ENCODE results near the gene HERC2.
"Not testable (repeated sequence)": the region's sequence is repeated elsewhere in the genome, so short reads cannot be mapped to it uniquely, and the experiment has no call there.

HERC2 gene

GRCh38 chr15:28322129-28322588 is at the start of gene HERC2:
HERC2 (minus strand) TSS chr15:28322179; CDS start chr15:28321433, 746 bp downstream.
- DNase-seq: not testable (repeated sequence)

DNA sequence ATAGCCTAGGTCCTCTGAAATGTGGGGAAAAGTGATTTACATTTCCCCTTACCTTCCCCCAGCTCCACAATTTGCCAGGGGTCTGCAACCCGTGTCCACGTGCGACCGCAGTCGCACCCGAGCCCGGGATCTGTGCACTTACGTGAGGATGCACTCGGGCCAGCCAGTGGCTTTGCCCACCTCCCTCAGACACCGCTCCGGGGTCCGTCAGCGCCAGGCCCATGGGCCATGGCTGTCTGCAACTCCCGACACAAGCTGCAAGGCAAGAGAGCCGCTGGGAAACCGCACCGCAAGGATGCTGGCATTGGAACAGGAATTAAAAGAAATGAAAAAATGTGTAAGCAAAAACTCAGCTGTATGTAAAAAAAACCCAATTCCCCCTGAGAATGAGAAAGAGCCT is 43.5 kb upstream of the HERC2 start:
- not testable (repeated sequence) for DNase-seq

DNA sequence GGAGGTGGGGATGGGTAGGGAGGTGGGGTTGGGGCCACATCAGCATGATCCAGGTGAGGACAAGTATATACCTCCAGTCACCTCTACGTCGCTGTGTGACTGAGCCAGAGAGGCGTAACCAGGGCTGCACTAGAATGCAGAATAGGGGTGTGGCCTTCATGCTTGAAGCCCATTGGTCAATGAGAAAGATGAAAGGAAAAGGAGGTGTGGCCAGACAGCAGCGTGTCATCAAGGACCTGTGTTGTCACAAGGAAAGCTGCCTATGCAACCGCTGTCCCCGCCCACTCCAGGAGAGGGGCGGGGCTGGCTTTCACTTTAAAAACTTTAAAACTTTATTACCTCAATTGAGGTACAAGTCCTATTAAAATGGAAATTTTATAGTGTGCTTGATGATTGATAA is 36.0 kb upstream of the HERC2 start, which contains the start of gene GOLGA6L24:
GOLGA6L24 (minus strand) TSS at position 101 of the 400 bp plus-strand sequence; CDS start at position 40, 61 bp downstream.
- DNase-seq: not testable (repeated sequence)

GRCh38 chr15:28321358-28322078 is 461 bp downstream of the HERC2 start:
- not testable (repeated sequence) for DNase-seq

DNA sequence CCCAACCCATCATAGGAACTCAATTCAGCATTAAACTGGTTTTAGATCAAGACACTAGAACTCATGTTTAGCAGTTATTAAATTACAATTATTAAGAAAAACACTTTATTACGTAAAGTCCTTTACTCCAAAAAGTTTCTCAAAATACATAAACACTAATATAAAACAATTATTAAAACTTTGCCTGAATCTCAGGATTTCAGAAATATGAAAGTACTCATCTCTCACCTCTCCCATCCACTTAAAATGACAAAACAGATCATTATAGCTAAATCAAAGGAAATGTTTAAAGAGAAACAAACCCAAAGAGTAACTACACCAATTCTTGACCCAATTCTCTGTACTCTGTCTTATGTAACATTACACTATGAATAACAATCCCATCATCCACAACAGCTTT is 2.3 kb downstream of the HERC2 start:
- not testable (repeated sequence) for DNase-seq

- DNase-seq: not testable (repeated sequence)
Measured at GRCh38 chr15:28318828-28319227, 3.2 kb downstream of the HERC2 start.

- DNase-seq: not testable (repeated sequence)
Measured at GRCh38 chr15:28318122-28318521, 3.9 kb downstream of the HERC2 start.

DNA sequence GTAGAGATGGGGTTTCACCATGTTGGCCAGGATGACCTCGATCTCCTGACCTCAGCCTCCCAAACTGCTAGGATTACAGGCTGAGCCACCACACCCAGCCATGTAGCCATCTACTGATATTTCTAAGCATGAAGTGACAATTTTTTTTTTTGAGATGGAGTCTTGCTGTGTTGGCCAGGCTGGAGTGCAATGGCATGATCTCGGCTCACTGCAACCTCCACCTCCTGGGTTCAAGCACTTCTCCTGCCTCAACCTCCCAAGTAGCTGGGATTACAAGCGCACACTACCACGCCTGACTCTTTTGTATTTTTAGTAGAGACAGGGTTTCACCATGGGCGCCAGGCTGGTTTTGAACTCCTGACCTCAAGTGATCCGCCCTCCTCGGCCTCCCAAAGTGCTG is 5.0 kb downstream of the HERC2 start:
- DNase-seq: not testable (repeated sequence)

DNA sequence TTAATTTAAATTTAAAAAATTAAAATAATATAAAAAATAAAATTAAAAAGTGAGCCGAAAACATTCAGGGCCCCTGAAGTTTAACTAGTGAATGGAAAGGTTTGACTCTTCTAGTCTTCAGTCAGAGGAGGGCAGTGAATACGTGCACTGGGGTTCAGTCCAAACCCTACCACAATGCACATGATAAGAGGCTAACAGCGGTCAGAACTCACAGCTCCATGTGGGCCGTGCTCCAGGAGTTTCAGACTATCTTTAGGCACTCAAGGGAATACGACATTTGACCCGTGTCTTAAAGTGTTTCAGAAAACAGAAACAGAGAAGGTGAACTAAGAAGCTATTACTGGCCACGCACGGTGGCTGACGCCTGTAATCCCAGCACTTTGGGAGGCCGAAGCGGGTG is 11.5 kb downstream of the HERC2 start:
- DNase-seq: not testable (repeated sequence)

- not testable (repeated sequence) for DNase-seq
Measured at GRCh38 chr15:28308718-28309117, 13.3 kb downstream of the HERC2 start.

GRCh38 chr15:28305700-28306099 is 16.3 kb downstream of the HERC2 start:
- not testable (repeated sequence) for DNase-seq

DNA sequence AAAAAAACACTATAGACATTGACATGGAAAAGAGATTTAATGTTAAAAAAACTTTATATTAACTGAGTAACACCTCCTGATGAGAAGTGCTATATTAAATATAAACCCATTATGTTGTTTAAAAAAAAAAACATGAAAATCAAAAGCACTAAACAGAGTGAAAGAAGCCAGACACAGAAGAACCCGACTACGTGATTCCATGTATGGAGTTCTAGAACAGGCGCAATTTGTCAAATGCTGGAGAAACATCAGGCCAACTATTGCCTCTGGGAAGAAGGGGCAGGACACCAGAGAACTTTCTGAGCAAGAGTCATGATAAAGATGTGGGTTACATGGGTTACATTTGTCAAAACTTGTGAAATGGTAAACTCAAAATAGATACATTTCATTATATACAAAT is 24.5 kb downstream of the HERC2 start:
- DNase-seq: not testable (repeated sequence)

DNA sequence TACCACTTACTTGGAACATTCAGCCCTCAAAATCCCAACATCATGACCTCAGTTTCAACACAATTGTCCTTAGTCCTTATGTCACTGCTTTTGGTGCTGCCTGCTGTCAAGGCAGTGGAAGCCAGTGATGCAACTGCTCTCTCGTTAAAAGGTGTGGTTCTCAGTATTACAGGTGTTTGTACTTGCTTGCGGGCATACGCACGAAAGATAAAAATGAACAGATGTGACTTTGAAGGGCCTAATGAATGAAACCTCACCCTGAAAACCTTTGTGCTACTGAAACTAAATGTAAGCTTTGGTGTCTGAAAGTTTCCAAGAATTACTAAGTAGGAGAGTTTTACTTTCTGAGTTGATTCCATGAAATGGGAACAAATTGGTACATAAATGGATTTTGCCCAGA is 25.2 kb downstream of the HERC2 start:
- not testable (repeated sequence) for DNase-seq

DNA sequence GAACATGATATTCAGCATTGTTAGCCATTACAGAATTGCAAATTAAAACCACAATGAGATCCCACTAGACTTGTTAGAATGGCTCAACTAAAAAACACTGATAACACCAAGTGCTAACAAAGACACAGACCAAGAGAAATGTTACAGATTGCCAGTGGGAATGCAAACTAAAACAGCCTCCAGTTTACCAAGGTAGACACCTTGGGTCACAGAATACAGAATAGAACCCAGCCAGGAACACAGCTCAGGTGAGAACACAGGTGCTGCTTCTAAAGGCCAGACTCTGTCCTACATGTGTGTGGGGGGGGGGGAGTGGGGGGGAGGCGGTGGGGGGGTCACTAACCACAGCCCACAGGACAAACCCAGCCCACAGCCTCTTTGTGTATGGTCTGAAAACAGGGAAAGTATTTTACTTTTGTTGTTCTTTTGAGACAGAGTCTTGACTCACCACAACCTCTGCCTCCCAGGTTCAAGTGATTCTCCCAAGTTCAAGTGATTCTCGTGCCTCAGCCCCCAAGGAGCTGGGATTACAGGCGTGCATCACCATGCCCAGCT is 26.9 kb downstream of the HERC2 start:
- not testable (repeated sequence) for DNase-seq

DNA sequence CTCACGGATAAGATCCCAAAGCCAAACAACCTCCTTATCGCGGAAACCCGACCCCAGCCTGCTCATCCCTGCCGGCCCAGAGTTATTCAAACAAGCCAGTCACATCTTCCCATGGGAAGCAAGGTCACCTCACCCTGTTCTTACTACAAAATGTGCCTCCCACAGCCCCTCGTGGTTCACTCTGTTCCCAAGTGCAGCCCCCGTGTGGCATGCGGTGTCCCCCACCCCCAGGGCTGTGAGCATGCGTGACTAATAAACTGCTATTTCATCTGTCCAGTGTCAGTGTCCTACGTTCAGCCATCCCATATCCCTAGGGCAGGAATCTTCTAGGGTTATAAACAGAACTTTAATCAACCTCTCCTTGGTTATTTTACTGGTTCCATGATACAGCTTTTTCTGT is 27.4 kb downstream of the HERC2 start:
- not testable (repeated sequence) for DNase-seq

DNA sequence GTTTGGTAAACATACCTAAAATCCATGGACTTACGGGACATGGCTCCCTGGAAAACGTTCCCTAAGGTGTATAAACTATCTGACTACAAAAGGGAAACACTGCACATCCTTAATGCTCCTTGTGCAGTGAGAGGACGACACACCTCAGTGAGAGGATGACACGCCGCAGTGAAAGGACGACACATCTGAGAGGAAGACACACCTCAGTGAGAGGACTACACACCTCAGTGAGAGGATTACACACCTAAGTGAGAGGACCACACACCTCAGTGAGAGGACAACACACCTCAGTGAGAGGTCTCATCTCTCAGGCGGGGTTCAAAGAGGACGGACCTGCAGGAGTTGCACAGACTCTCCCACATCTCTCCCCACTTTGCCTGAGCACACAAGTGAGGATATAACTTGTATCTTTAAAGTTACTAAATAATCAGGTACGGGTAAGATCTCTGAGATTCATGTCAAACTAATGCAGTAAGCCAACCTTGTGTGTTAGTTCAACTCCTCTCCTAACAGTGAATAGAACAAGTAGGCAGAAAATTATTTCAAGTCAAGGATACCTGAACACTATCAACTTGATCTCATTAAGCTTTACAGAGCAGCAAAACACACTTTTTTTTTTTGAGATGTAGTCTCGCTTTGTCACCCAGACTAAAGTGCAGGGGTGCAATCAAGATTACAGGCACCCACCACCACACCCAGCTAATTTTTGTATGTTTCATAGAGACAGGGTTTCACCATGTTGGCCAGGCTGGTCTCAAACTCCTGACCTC is 32.1 kb downstream of the HERC2 start:
- no peak for DNase-seq

GRCh38 chr15:28288830-28289693 is 32.9 kb downstream of the HERC2 start:
- not testable (repeated sequence) for DNase-seq

DNA sequence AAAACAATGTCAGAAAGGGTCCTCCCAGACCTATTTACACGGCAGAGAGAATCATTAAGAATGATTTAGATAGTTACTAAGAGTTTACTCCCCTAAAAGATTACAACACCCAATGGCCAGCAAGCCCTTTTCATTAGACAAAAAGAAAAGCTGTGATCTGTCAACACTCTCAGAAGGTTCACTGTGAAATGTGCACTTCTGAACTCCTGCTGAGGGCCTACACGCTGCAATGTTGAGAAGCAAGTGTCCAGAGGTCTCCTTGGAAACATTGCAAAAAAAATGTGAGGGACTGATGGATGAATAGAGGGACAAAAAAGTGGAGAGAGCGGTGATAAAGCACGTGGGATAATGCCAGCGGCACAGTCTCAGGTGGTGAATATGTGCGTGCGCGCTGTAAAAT is 35.3 kb downstream of the HERC2 start:
- DNase-seq: not testable (repeated sequence)

GRCh38 chr15:28286031-28286430 is 35.9 kb downstream of the HERC2 start:
- DNase-seq: no peak

DNA sequence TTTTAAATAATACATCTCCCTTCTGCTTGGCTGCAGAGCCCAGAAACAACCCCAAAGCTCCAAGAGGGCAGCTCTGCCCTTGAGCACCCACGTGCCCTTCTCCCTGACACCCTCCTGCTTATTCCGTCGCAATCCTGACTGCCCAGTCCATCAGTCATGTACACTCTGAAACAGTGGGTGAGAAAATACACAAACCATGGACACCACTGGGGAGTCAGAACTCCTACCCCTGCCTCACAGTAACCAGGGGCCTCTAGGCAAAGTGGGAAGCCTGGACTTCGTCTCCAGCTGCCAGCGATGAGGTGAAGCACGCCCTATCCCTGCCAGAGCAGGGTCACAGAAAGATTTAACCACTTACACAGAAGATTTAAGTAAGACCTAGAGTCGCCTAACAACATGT is 40.1 kb downstream of the HERC2 start:
- DNase-seq: no peak

GRCh38 chr15:28274635-28275034 is 47.3 kb downstream of the HERC2 start:
- DNase-seq: no peak

DNA sequence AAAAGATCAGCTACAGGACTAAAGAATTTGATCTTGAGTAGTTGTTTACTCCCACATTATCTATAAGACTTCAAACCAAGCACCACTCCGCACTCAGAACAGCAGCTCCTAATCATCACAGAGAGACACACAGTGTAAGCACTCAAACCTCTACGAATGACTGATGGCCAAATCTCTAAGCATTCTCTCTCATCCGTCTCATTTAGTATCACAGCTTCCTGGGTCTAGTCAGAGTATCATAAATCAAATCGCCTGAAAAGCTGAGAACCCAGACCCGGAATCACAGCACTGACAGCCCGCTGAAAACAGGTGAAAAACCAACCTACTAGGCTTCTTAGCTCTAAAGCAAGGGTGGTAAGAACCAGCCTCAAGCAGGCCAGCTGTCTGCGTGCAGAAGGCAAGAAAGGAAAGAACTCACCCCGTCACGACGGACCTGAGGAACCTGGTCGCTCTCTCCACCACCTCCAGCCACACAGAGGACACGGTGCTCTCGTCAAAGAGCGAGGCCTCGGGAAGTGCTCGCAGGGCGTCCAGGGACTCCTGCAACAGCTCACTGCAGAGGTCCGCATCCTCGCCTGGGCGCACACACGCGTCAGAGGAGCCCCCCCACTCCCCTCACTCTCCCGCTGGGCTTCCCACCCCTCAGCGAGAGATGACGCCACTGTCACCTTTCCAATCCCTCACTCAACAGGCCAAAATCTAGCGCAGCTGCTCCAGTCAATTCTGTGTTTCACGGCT is 47.9 kb downstream of the HERC2 start:
- DNase-seq: no peak

Measured in NCI-H1930 (cell line).